H1 (cell line): ENCODE results near the gene DAPK3.

ENCODE experiments used
- CEBPB ChIP-seq: IDR thresholded peaks from 2 replicates; pipeline ENCODE4 v1.6.1; 2012; ENCODE audit warnings: low read depth, low read length
- CHD2 ChIP-seq: IDR thresholded peaks from 2 replicates; pipeline ENCODE4 v1.6.1; 2012; ENCODE audit warnings: low read length, improper control_type of control experiment
- CTCF ChIP-seq, 3 experiments: IDR thresholded peaks; 1 replicate in 2 of 3; 2 replicates in 1 of 3; pipeline versions ENCODE4 v1.5.1 to v1.6.1; 2011; ENCODE audit warnings: low read length in 3 of 3, mild to moderate bottlenecking in 3 of 3, inconsistent platforms in 2 of 3, low read depth in 1 of 3, moderate library complexity in 1 of 3; ENCODE audit not compliant: insufficient read depth in 1 of 3; ENCODE audit errors: control extremely low read depth in 1 of 3
- EP300 ChIP-seq, 2 experiments: IDR thresholded peaks; 1 replicate in 1 of 2; 2 replicates in 1 of 2; pipeline ENCODE4 v1.6.1; 2011 to 2012; ENCODE audit warnings: low read depth in 2 of 2, low read length in 2 of 2, mild to moderate bottlenecking in 2 of 2, borderline replicate concordance in 1 of 2, inconsistent platforms in 1 of 2, moderate library complexity in 1 of 2
- EZH2 ChIP-seq: fragments of 200-600 bp; sonication (generic); IDR thresholded peaks from 2 replicates; pipeline ENCODE4 v1.7.1; 2012; ENCODE audit warnings: low read depth, mild to moderate bottlenecking, moderate library complexity, low read length, inconsistent platforms; ENCODE audit not compliant: severe bottlenecking
- MAFK ChIP-seq: IDR thresholded peaks from 2 replicates; pipeline ENCODE4 v1.6.1; 2012; ENCODE audit warnings: low read depth, mild to moderate bottlenecking, improper control_type of control experiment, low read length
- POLR2A ChIP-seq, 2 experiments: IDR thresholded peaks; 1 replicate in 1 of 2; 2 replicates in 1 of 2; pipeline ENCODE4 v1.6.1; 2011; ENCODE audit warnings: low read depth in 2 of 2, low read length in 2 of 2, mild to moderate bottlenecking in 2 of 2; ENCODE audit errors: control extremely low read depth in 1 of 2
- RAD21 ChIP-seq, 2 experiments: IDR thresholded peaks in 1 of 2; conservative IDR thresholded peaks in 1 of 2; 2 replicates each; pipeline ENCODE4 v1.6.1; 2011; ENCODE audit warnings: low read depth in 2 of 2, low read length in 2 of 2, improper control_type of control experiment in 1 of 2, inconsistent platforms in 1 of 2, mild to moderate bottlenecking in 1 of 2, moderate library complexity in 1 of 2
- RBBP5 ChIP-seq: IDR thresholded peaks from 2 replicates; pipeline ENCODE4 v1.7.1; 2012; ENCODE audit warnings: low read depth, mild to moderate bottlenecking, inconsistent platforms, low read length, moderate library complexity, borderline replicate concordance
- SAP30 ChIP-seq: fragments of 300-600 bp; sonication (generic); IDR thresholded peaks from 2 replicates; pipeline ENCODE4 v1.7.1; 2012; ENCODE audit warnings: low read length, moderate library complexity, mild to moderate bottlenecking, inconsistent platforms; ENCODE audit not compliant: insufficient read depth, insufficient replicate concordance
- TBP ChIP-seq: IDR thresholded peaks from 2 replicates; pipeline ENCODE4 v1.6.1; 2011; ENCODE audit warnings: low read depth, low read length, improper control_type of control experiment
- ZNF274 ChIP-seq: IDR thresholded peaks from 2 replicates; pipeline ENCODE4 v1.7.0; 2012; ENCODE audit warnings: low read length, borderline replicate concordance; ENCODE audit errors: extremely low read depth
- TF ChIP-seq, protein P1 (sequence below): IDR thresholded peaks from 2 replicates; pipeline ENCODE4 v1.6.1; 2011; ENCODE audit warnings: low read length, improper control_type of control experiment

DNA sequence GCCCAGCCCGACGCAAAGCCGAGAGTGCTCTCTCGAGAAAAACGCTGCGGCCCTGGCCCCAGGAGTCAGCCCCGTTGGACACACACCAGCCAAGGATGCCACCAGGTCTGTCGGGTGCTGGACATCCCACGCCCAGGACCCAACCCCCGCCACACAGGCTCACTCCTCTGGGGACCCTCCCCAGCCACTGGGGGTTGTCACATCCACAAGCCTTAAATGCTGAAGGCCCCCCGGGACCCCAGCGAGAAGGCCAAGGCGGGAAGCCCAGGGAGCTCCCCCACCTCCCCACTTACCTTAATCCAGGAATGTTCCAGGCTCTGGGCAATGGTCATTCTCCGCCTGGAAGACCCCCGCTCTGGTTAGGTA lies 11.2 kb downstream of the DAPK3 start:
- TF ChIP-seq EZH2 (no peak), POLR2A (IDR thresholded peaks at IDR 0.05; ENCODE audit: control extremely low read depth in 1 of 2, low read depth in 2 of 2, low read length in 2 of 2) (no peak), CTCF (IDR thresholded peaks at IDR 0.05; ENCODE audit: control extremely low read depth in 1 of 3, insufficient read depth in 1 of 3, low read depth in 1 of 3, low read length in 3 of 3) (no peak), ZNF274 (no peak), RBBP5 (no peak), TBP (no peak), CEBPB (no peak), RAD21 (IDR thresholded peaks at IDR 0.05 in 1 of 2, conservative IDR thresholded peaks at IDR 0.05 in 1 of 2; ENCODE audit: low read depth in 2 of 2, low read length in 2 of 2) (no peak), CHD2 (no peak), SAP30 (no peak), MAFK (no peak), EP300 (IDR thresholded peaks at IDR 0.05; ENCODE audit: borderline replicate concordance in 1 of 2, low read depth in 2 of 2, low read length in 2 of 2) (no peak)
- TF ChIP-seq, protein P1, sequence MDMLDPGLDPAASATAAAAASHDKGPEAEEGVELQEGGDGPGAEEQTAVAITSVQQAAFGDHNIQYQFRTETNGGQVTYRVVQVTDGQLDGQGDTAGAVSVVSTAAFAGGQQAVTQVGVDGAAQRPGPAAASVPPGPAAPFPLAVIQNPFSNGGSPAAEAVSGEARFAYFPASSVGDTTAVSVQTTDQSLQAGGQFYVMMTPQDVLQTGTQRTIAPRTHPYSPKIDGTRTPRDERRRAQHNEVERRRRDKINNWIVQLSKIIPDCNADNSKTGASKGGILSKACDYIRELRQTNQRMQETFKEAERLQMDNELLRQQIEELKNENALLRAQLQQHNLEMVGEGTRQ = no peak
